Left lung (tissue), 10 donors: ENCODE measurements around the gene ZFHX3. TPM values are rescaled to one million over a fixed set of nuclear protein-coding genes. Genes with fewer than 3 reads are reported as not detected.

Experiments
- ATAC-seq: fragments of 200-7000 bp; cut with Tn5 transposase; one replicate; pipeline ENCODE4 v1.9.1; 2020; ENCODE audit warnings: moderate library complexity
- DNase-seq, 4 donors: peaks; one replicate each; pipeline ENCODE4 v3.0.0-alpha.2; 2013 to 2020
- H3K27ac ChIP-seq, 2 donors: fragments of 200-600 bp; sonication (generic) in 1 of 2; one replicate each; pipeline versions ENCODE4 v1.5.0 to v1.8.0; 2020 to 2021
- H3K27me3 ChIP-seq, 2 donors: fragments of 200-600 bp; sonication (generic) in 1 of 2; one replicate each; pipeline versions ENCODE4 v1.5.0 to v1.8.0; 2020 to 2021
- H3K36me3 ChIP-seq, 2 donors: fragments of 200-600 bp; sonication (generic) in 1 of 2; one replicate each; pipeline versions ENCODE4 v1.5.0 to v1.8.0; 2020 to 2021
- H3K4me1 ChIP-seq, 2 donors: fragments of 200-600 bp; one replicate each; pipeline ENCODE4 v1.8.0; 2021
- H3K4me3 ChIP-seq, 2 donors: fragments of 200-600 bp; sonication (generic) in 1 of 2; one replicate each; pipeline versions ENCODE4 v1.5.0 to v1.8.0; 2020 to 2021; ENCODE audit warnings: mild to moderate bottlenecking in 1 of 2
- H3K9me3 ChIP-seq, 2 donors: fragments of 200-600 bp; sonication (generic) in 1 of 2; one replicate each; pipeline versions ENCODE4 v1.5.0 to v1.8.0; 2020 to 2021
- CTCF ChIP-seq, 2 donors: fragments of 200-600 bp; sonication (generic) in 1 of 2; IDR thresholded peaks; one replicate each; pipeline versions ENCODE4 v1.5.0 to v1.8.0; 2021; ENCODE audit warnings: antibody characterized with exemption in 2 of 2
- intact Hi-C, 2 donors: fragments of 100-400 bp; cut with DNase I; formaldehyde crosslinking; loops; one replicate each; pipeline versions ENCODE4 v1.11.2 to v1.14.2; 2022
- polyA plus RNA-seq, 6 donors: library from polyadenylated mRNA; unstranded; fragments of 120-200 nt; gene quantifications; one replicate each; pipeline ENCODE4 v1.2.1, GENCODE V29; 2013; ENCODE audit not compliant: insufficient read length in 6 of 6
- total RNA-seq, 2 donors: library from RNA; stranded (reverse); fragmentation: NEBNext Ultra II Directional; extraction: Animal tissue kit (Norgen Biotek cat#: 25700); gene quantifications; one replicate each; pipeline ENCODE4 v1.2.1, GENCODE V29; 2021
- donor health status: DM: no; HTN: yes; CAD: no.
- donor health status: DM: no; HTN: no; CAD: no.

The ZFHX3 gene
- total and polyA plus RNA-seq, 8 donors, result 21.4 to 34.7 (median 32.2) TPM

- TF ChIP-seq CTCF (IDR thresholded peaks at IDR 0.05), result no peak
- no peak for ATAC-seq
- Histone ChIP-seq H3K4me1 (peaks cover 9 to 22% of the 10 kb centered on the region in 2 donors), H3K36me3 (no peaks in the 10 kb centered on the region), H3K4me3 (no peak overlapping the region), H3K27me3 (no peaks in the 10 kb centered on the region), H3K9me3 (no peaks in the 10 kb centered on the region), H3K27ac (no peak overlapping the region)
- DNase-seq, result no peak
- intact Hi-C loops, result no loop called here
These were observed 123.4 kb downstream of the ZFHX3 start for GRCh38 chr16:72924537-72924926.

- DNase-seq, result no peak
- Histone ChIP-seq H3K27me3 (no peaks in the 10 kb centered on the region), H3K9me3 (no peaks in the 10 kb centered on the region), H3K4me1 (peaks cover 9 to 18% of the 10 kb centered on the region in 2 donors), H3K27ac (no peak overlapping the region), H3K36me3 (no peaks in the 10 kb centered on the region), H3K4me3 (no peak overlapping the region)
- no peak for TF ChIP-seq CTCF (IDR thresholded peaks at IDR 0.05)
- ATAC-seq, result no peak
- intact Hi-C loops, result no loop called here
These were observed 124.2 kb downstream of the ZFHX3 start for GRCh38 chr16:72923757-72924156.

- ATAC-seq (no peak), DNase-seq (no peak)
- intact Hi-C loops, result no loop called here
- Histone ChIP-seq H3K27ac (no peak overlapping the region), H3K9me3 (no peaks in the 10 kb centered on the region), H3K4me3 (no peak overlapping the region), H3K4me1 (peaks cover 9 to 17% of the 10 kb centered on the region in 2 donors), H3K27me3 (no peaks in the 10 kb centered on the region), H3K36me3 (no peaks in the 10 kb centered on the region)
- TF ChIP-seq CTCF (IDR thresholded peaks at IDR 0.05), result no peak
These were observed 125.2 kb downstream of the ZFHX3 start for GRCh38 chr16:72922714-72923113.

- DNase-seq (peak in 1 of 4 donors; percentile 60), ATAC-seq (no peak)
- intact Hi-C loops, result no loop called here
- no peaks in the 10 kb centered on the region for H3K27me3 ChIP-seq
- H3K4me3 ChIP-seq, result no peak overlapping the region
- no peaks in the 10 kb centered on the region for H3K36me3 ChIP-seq
- H3K27ac ChIP-seq, result no peak overlapping the region
- no peaks in the 10 kb centered on the region for H3K9me3 ChIP-seq
- TF ChIP-seq CTCF (IDR thresholded peaks at IDR 0.05), result no peak
- peaks cover under 1 to 7% of the 10 kb centered on the region in 2 donors for H3K4me1 ChIP-seq
These were observed 126.3 kb downstream of the ZFHX3 start for GRCh38 chr16:72921620-72922019.

- Histone ChIP-seq H3K36me3 (no peaks in the 10 kb centered on the region), H3K9me3 (no peaks in the 10 kb centered on the region), H3K27me3 (no peaks in the 10 kb centered on the region), H3K27ac (no peak overlapping the region), H3K4me3 (no peak overlapping the region), H3K4me1 (peaks cover 0 to 7% of the 10 kb centered on the region in 2 donors)
- peak; percentile 40 for ATAC-seq
- no peak for TF ChIP-seq CTCF (IDR thresholded peaks at IDR 0.05)
- intact Hi-C loops, result no loop called here
- DNase-seq, result no peak
These were observed 126.8 kb downstream of the ZFHX3 start for GRCh38 chr16:72921106-72921505.
